ENCODE measurements around the gene WWP2.
"Not testable (repeated sequence)": the region's sequence is repeated elsewhere in the genome, so short reads cannot be mapped to it uniquely, and the experiment has no call there.

The WWP2 gene

GRCh38 chr16:69831212-69832123 lies 69.3 kb downstream of the WWP2 start:
- no peak for DNase-seq (ENCODE audit: low read depth)

GRCh38 chr16:69833357-69834282 lies 71.5 kb downstream of the WWP2 start:
- DNase-seq (ENCODE audit: low read depth), result no peak

GRCh38 chr16:69834807-69835466 lies 72.8 kb downstream of the WWP2 start:
- no peak for DNase-seq (ENCODE audit: low read depth)

GRCh38 chr16:69836257-69836656 lies 74.1 kb downstream of the WWP2 start:
- no peak for DNase-seq (ENCODE audit: low read depth)

GRCh38 chr16:69837380-69837779 lies 75.2 kb downstream of the WWP2 start:
- DNase-seq (ENCODE audit: low read depth), result no peak

- DNase-seq (ENCODE audit: low read depth), result no peak
These were observed 76.4 kb downstream of the WWP2 start for GRCh38 chr16:69838489-69838888.

GRCh38 chr16:69839240-69839688 lies 77.1 kb downstream of the WWP2 start:
- DNase-seq (ENCODE audit: low read depth), result no peak

- no peak for DNase-seq (ENCODE audit: low read depth)
These were observed 77.8 kb downstream of the WWP2 start for GRCh38 chr16:69839798-69840409.

- DNase-seq (ENCODE audit: low read depth), result no peak
These were observed 78.8 kb downstream of the WWP2 start for GRCh38 chr16:69840975-69841374.

- no peak for DNase-seq (ENCODE audit: low read depth)
These were observed 82.3 kb downstream of the WWP2 start for GRCh38 chr16:69844441-69844840.

GRCh38 chr16:69845181-69845580 lies 83.0 kb downstream of the WWP2 start:
- DNase-seq (ENCODE audit: low read depth), result no peak

- no peak for DNase-seq (ENCODE audit: low read depth)
These were observed 85.5 kb downstream of the WWP2 start for GRCh38 chr16:69847643-69848042.

GRCh38 chr16:69848637-69849545 lies 86.8 kb downstream of the WWP2 start:
- no peak for DNase-seq (ENCODE audit: low read depth)

- DNase-seq (ENCODE audit: low read depth), result no peak
These were observed 89.5 kb downstream of the WWP2 start for GRCh38 chr16:69851491-69852240.

- DNase-seq (ENCODE audit: low read depth), result no peak
These were observed 90.7 kb downstream of the WWP2 start for GRCh38 chr16:69852815-69853214.

GRCh38 chr16:69853481-69853880 lies 91.3 kb downstream of the WWP2 start:
- DNase-seq (ENCODE audit: low read depth), result no peak

- not testable (repeated sequence) for DNase-seq (ENCODE audit: low read depth)
These were observed 92.6 kb downstream of the WWP2 start for GRCh38 chr16:69854776-69855175.

GRCh38 chr16:69855592-69855991 lies 93.5 kb downstream of the WWP2 start:
- DNase-seq (ENCODE audit: low read depth), result no peak

- no peak for DNase-seq (ENCODE audit: low read depth)
These were observed 96.3 kb downstream of the WWP2 start for GRCh38 chr16:69858191-69859104.

Measured in stimulated activated CD4-positive, alpha-beta T cell treated with anti-CD3 and anti-CD28 coated beads, Interleukin-2, amount 100 ng/mL, for 4 hours (primary cell).